ENCODE data around the gene SLC27A6.

SLC27A6 gene

GRCh38 chr5:129078660-129079059 is 113.4 kb downstream of the SLC27A6 start:
- Mint-ChIP-seq H3K9me3 (no peaks in the 10 kb centered on the region), H3K4me1 (no peaks in the 10 kb centered on the region), H3K4me3 (no peak overlapping the region), H3K36me3 (ENCODE audit: insufficient read depth) (peaks cover 3% of the 10 kb centered on the region), H3K27me3 (peaks cover 31% of the 10 kb centered on the region), H3K27ac (ENCODE audit: low read depth) (no peak overlapping the region)
- DNase-seq (ENCODE audit: low spot score in 2 of 2): no peak
- no peak for ATAC-seq (replicated peaks; ENCODE audit: extremely low read depth, poor library complexity, severe bottlenecking)

- no peak overlapping the region for H3K4me3 Mint-ChIP-seq
- H3K36me3 Mint-ChIP-seq (ENCODE audit: insufficient read depth): peaks cover 3% of the 10 kb centered on the region
- DNase-seq (ENCODE audit: low spot score in 2 of 2): no peak
- no peak overlapping the region for H3K27ac Mint-ChIP-seq (ENCODE audit: low read depth)
- H3K27me3 Mint-ChIP-seq: peaks cover 23% of the 10 kb centered on the region
- no peaks in the 10 kb centered on the region for H3K4me1 Mint-ChIP-seq
- no peak for ATAC-seq (replicated peaks; ENCODE audit: extremely low read depth, poor library complexity, severe bottlenecking)
- H3K9me3 Mint-ChIP-seq: no peaks in the 10 kb centered on the region
Observed at GRCh38 chr5:129079496-129079895, 114.2 kb downstream of the SLC27A6 start.

- peaks cover 3% of the 10 kb centered on the region for H3K36me3 Mint-ChIP-seq (ENCODE audit: insufficient read depth)
- no peak overlapping the region for H3K4me3 Mint-ChIP-seq
- no peaks in the 10 kb centered on the region for H3K4me1 Mint-ChIP-seq
- ATAC-seq (replicated peaks; ENCODE audit: extremely low read depth, poor library complexity, severe bottlenecking) (no peak), DNase-seq (ENCODE audit: low spot score in 2 of 2) (no peak)
- peaks cover 26% of the 10 kb centered on the region for H3K27me3 Mint-ChIP-seq
- H3K9me3 Mint-ChIP-seq: no peaks in the 10 kb centered on the region
- H3K27ac Mint-ChIP-seq (ENCODE audit: low read depth): no peak overlapping the region
Observed at GRCh38 chr5:129080766-129081165, 115.5 kb downstream of the SLC27A6 start.

GRCh38 chr5:129082225-129083136 is 117.2 kb downstream of the SLC27A6 start:
- H3K36me3 Mint-ChIP-seq (ENCODE audit: insufficient read depth): no peaks in the 10 kb centered on the region
- ATAC-seq (replicated peaks; ENCODE audit: extremely low read depth, poor library complexity, severe bottlenecking) (no peak), DNase-seq (ENCODE audit: low spot score in 2 of 2) (no peak)
- no peak overlapping the region for H3K4me3 Mint-ChIP-seq
- no peaks in the 10 kb centered on the region for H3K9me3 Mint-ChIP-seq
- peaks cover 36% of the 10 kb centered on the region for H3K27me3 Mint-ChIP-seq
- H3K4me1 Mint-ChIP-seq: no peaks in the 10 kb centered on the region
- no peak overlapping the region for H3K27ac Mint-ChIP-seq (ENCODE audit: low read depth)

All from central memory CD8-positive, alpha-beta T cell (primary cell).